K562 (cell line): Measurements from ENCODE around the gene SBF1.

Source experiments
- CTCF ChIP-seq, 3 experiments: IDR thresholded peaks in 2 of 3; conservative IDR thresholded peaks in 1 of 3; 2 replicates each; pipeline ENCODE4 v1.5.1; 2011 to 2012; ENCODE audit warnings: low read length in 3 of 3, mild to moderate bottlenecking in 3 of 3, control low read depth in 2 of 3, improper control_type of control experiment in 1 of 3, inconsistent platforms in 1 of 3, low read depth in 1 of 3, mixed read lengths in 1 of 3, moderate library complexity in 1 of 3; ENCODE audit not compliant: insufficient read depth in 2 of 3
- EP300 ChIP-seq: IDR thresholded peaks from 2 replicates; pipeline ENCODE4 v1.6.1; 2012; ENCODE audit warnings: low read length, improper control_type of control experiment
- FOSL1 ChIP-seq: fragments of 200-800 bp; sonication (Bioruptor generic); conservative IDR thresholded peaks from 2 replicates; pipeline ENCODE4 v1.6.1; 2016; ENCODE audit warnings: missing genetic modification characterization, missing compliant biosample characterization
- FOXA1 ChIP-seq: fragments of 450-650 bp; IDR thresholded peaks from 2 replicates; pipeline ENCODE4 v1.6.1; 2016; ENCODE audit warnings: mild to moderate bottlenecking, borderline replicate concordance
- HDAC2 ChIP-seq: fragments of 450-650 bp; IDR thresholded peaks from 2 replicates; pipeline ENCODE4 v1.6.1; 2016; ENCODE audit warnings: mild to moderate bottlenecking
- NFE2L1 ChIP-seq: fragments of 450-650 bp; IDR thresholded peaks from 2 replicates; pipeline ENCODE4 v1.6.1; 2016; ENCODE audit warnings: missing genetic modification characterization, low read depth, mild to moderate bottlenecking, missing compliant biosample characterization, moderate library complexity, borderline replicate concordance
- NFYB ChIP-seq: IDR thresholded peaks from 2 replicates; pipeline ENCODE4 v1.6.1; 2011; ENCODE audit warnings: mild to moderate bottlenecking, moderate library complexity; ENCODE audit not compliant: insufficient read length; ENCODE audit errors: extremely low read depth
- SMAD4 ChIP-seq: fragments of 250-450 bp; sonication (Bioruptor Pico); conservative IDR thresholded peaks from 2 replicates; pipeline ENCODE4 v1.8.0; 2021; ENCODE audit warnings: inconsistent platforms, mild to moderate bottlenecking, moderate library complexity
- USF2 ChIP-seq: sonication (generic); formaldehyde crosslinking; IDR thresholded peaks from 2 replicates; pipeline ENCODE4 v1.5.0; 2020; ENCODE audit warnings: missing genetic modification reagents
- ZHX1 ChIP-seq: fragments of 150-350 bp; conservative IDR thresholded peaks from 2 replicates; pipeline ENCODE4 v1.6.1; 2014; ENCODE audit warnings: low read length
- ZNF785 ChIP-seq: fragments of 250-450 bp; sonication (Bioruptor Pico); IDR thresholded peaks from 2 replicates; pipeline ENCODE4 v1.4.0; 2020; ENCODE audit warnings: mild to moderate bottlenecking
- TF ChIP-seq, protein P1 (sequence below): fragments of 250-450 bp; sonication (Bioruptor Pico); IDR thresholded peaks from 2 replicates; pipeline ENCODE4 v1.5.0; 2021; ENCODE audit warnings: mild to moderate bottlenecking, borderline replicate concordance
- TF ChIP-seq, protein P2 (sequence below), 2 experiments: fragments of 450-650 bp; formaldehyde crosslinking in 1 of 2; IDR thresholded peaks; 2 replicates each; pipeline versions ENCODE4 v1.4.0 to v1.6.1; 2014 to 2020; ENCODE audit warnings: mild to moderate bottlenecking in 2 of 2, borderline replicate concordance in 1 of 2, low read depth in 1 of 2

DNA sequence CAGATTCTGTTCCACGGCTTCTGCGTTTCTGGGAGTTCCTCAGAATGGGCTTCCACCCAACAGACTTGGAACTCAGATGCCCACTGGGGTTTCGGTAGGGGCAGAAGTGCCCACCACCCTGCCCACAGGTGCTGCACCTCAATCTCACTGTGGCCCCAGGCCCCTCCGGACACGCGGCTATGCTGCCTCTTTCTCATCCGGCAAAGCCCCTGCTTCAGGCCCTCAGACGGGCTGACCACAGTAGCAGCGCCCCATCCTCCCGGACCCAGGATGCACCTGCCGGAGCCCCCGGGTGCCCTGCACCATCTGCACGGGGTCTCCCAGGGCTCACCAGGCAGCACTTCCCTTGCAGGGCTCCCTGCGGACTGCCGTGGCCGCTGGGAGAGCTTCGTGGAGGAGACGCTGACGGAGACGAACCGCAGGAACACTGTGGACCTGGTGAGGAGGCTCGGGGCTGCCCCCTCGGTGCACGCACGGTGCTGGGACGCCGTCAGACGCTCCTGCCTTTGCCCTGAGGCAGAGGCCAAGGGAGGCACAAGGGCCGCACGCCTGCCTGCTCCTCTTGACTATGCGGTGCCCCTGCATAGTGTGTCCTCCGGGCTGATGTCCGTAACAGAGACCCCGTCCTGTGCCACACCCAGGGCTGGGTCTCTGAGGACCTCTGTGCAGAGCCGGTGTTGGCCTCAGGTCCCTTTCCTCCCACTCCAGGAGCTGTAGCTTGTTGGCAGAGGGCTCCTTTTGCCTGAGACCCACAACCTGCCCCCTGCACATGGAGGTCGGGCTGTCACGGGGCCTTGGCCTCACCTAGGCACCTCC lies 38.6 kb downstream of the SBF1 start:
- TF ChIP-seq CTCF (IDR thresholded peaks at IDR 0.05 in 2 of 3, conservative IDR thresholded peaks at IDR 0.05 in 1 of 3; ENCODE audit: insufficient read depth in 2 of 3, low read depth in 1 of 3, low read length in 3 of 3) (no peak), FOSL1 (no peak), SMAD4 (CRISPR knock-in tag) (no peak), ZHX1 (no peak), EP300 (no peak), HDAC2 (no peak), USF2 (CRISPR knock-in tag) (no peak), NFYB (no peak), NFE2L1 (no peak), FOXA1 (no peak), ZNF785 (no peak)
- TF ChIP-seq, protein P1, sequence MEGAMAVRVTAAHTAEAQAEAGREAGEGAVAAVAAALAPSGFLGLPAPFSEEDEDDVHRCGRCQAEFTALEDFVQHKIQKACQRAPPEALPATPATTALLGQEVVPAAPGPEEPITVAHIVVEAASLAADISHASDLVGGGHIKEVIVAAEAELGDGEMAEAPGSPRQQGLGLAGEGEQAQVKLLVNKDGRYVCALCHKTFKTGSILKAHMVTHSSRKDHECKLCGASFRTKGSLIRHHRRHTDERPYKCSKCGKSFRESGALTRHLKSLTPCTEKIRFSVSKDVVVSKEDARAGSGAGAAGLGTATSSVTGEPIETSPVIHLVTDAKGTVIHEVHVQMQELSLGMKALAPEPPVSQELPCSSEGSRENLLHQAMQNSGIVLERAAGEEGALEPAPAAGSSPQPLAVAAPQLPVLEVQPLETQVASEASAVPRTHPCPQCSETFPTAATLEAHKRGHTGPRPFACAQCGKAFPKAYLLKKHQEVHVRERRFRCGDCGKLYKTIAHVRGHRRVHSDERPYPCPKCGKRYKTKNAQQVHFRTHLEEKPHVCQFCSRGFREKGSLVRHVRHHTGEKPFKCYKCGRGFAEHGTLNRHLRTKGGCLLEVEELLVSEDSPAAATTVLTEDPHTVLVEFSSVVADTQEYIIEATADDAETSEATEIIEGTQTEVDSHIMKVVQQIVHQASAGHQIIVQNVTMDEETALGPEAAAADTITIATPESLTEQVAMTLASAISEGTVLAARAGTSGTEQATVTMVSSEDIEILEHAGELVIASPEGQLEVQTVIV (CRISPR knock-in tag) = no peak
- TF ChIP-seq, protein P2, sequence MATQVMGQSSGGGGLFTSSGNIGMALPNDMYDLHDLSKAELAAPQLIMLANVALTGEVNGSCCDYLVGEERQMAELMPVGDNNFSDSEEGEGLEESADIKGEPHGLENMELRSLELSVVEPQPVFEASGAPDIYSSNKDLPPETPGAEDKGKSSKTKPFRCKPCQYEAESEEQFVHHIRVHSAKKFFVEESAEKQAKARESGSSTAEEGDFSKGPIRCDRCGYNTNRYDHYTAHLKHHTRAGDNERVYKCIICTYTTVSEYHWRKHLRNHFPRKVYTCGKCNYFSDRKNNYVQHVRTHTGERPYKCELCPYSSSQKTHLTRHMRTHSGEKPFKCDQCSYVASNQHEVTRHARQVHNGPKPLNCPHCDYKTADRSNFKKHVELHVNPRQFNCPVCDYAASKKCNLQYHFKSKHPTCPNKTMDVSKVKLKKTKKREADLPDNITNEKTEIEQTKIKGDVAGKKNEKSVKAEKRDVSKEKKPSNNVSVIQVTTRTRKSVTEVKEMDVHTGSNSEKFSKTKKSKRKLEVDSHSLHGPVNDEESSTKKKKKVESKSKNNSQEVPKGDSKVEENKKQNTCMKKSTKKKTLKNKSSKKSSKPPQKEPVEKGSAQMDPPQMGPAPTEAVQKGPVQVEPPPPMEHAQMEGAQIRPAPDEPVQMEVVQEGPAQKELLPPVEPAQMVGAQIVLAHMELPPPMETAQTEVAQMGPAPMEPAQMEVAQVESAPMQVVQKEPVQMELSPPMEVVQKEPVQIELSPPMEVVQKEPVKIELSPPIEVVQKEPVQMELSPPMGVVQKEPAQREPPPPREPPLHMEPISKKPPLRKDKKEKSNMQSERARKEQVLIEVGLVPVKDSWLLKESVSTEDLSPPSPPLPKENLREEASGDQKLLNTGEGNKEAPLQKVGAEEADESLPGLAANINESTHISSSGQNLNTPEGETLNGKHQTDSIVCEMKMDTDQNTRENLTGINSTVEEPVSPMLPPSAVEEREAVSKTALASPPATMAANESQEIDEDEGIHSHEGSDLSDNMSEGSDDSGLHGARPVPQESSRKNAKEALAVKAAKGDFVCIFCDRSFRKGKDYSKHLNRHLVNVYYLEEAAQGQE (IDR thresholded peaks at IDR 0.05; ENCODE audit: borderline replicate concordance) = no peak
- TF ChIP-seq, protein P2 (CRISPR knock-in tag; IDR thresholded peaks at IDR 0.05; ENCODE audit: low read depth) = no peak
